Measurements from ENCODE around the gene GAPDH. TPM values are rescaled to one million over a fixed set of nuclear protein-coding genes. Genes with fewer than 3 reads are reported as not detected.
A peak's percentile ranks its signal among the peaks of the same experiment; 100 is the strongest.
"Not testable (repeated sequence)": the region's sequence is repeated elsewhere in the genome, so short reads cannot be mapped to it uniquely, and the experiment has no call there.

Gene GAPDH
- total RNA-seq, 1 donor from 2014 or later, result 1,145 TPM

- DNase-seq (ENCODE audit: low spot score); ATAC-seq: not testable (repeated sequence)
These were observed 23.9 kb downstream of the GAPDH start for GRCh38 chr12:6558014-6558760.

DNA sequence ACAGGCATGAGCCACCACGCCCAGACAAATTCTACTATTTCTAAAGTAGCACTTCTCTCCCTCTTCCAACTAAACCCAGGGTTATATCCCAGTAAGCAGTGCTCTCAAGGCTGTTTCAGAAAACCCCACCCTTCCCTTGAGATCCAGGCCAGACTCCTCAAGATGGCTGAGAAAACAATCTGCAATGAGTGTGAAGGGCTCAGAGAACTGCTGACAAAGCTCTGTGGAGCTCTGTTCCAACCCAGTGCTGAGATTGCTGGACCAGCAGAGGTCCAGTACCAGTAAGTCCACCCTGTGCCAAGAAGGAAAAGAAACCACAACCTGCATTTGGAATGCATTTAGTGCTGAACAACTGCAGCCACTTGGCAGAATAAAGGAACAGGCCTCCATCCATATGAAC, 25.2 kb downstream of the GAPDH start:
- no peak for ATAC-seq
- no peak for DNase-seq (ENCODE audit: low spot score)

GRCh38 chr12:6560501-6561205, 26.3 kb downstream of the GAPDH start:
- no peak for ATAC-seq
- DNase-seq (ENCODE audit: low spot score), result no peak

DNA sequence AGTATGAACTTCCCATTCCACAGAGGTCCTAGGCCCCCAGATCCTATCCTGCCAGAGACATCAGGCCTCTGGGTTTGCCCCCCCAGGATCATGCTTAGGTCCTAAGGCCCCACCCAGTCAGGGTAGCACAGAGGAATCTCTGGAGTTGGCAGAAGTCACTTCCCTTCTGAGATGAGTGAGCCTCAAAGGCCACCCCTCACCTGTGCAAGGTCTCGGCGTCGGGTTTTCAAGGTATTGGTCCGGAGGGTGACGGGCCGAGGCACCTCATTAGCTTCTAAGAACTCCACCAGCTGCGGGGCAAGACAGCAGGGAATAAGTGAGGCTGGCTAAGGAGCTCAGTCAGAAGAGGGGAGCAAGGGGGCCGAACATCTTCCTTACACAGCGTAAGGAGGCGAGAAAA, 28.6 kb downstream of the GAPDH start:
- DNase-seq (ENCODE audit: low spot score), result no peak
- no peak for ATAC-seq

DNA sequence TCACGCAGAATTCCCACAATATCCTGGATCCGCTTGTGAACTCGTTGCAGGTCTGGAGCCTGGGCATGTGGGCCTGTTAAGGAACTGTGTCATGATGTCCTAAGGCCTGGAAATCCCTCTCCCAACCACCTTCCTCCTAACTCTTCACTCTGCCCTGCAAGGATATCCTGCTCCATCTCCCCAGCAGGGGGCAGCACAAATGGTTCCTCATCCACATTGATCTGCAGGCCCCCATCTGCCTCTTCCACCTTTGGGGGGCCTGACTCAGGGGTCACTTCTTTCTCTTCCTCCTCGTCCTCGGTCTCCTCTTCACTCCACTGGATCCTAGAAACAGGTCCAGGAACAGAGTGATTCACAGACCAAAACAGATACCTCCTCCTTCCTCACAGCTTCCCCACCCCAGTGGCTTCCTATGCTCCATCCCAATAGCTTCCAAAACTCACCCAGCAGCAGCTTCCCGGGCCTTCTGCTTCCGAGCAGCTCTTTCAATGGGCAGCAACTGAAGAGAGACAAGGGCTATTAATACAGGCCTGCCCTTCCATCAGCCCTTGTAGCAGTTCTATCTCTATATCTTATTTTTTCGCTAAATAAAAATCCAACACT, 29.2 kb downstream of the GAPDH start:
- peak; percentile 45 for ATAC-seq

DNA sequence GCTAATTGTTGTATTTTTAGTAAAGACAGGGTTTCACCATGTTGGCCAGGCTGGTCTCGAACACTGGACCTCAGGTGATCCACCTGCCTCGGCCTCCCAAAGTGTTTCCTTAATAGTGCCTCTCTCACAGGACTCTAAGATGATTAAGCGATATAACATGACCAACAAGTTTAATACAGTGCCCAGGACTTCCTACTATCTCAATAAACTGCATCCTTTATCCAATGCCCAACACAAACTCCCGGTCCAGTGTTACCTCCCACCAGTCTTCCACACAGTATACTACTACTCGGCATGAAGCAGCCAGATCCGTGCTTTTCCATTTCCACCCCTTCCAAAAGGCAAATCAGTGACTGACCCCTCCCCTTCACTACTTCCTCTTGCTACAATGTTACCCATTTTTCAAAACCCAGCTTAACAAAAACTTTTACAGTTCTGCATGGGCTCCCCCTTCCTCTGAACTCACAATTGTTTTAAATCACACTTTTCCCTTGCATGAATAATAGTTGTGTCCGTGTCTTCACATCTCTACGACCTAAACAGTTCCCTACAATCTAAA, 32.9 kb downstream of the GAPDH start:
- ATAC-seq (no peak), DNase-seq (ENCODE audit: low spot score) (no peak)

More for the DNA sequence above, 29.2 kb downstream of the GAPDH start:
- DNase-seq (ENCODE audit: low spot score), result peak; percentile 52

- DNase-seq (ENCODE audit: low spot score) (no peak), ATAC-seq (no peak)
These were observed 35.0 kb downstream of the GAPDH start for GRCh38 chr12:6569312-6569711.

DNA sequence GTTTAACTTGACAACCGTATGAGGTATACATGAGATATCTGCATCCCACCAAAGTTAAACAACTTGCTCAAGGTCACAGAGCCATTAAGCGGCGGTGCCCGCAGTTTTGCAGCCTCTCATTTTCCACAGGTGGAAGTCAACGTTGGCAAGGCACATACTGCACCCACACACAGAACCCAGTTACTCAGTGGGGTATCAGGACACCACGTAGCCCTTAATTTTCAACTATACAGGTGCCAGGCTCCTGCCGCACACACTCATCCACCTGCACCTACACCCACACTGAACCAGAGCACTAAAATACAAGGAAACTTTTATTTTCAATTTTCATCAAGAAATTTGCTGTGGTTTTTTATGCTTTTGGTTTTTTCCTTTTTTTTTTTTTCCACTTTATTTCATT, 35.5 kb downstream of the GAPDH start:
- ATAC-seq (no peak), DNase-seq (ENCODE audit: low spot score) (no peak)

DNA sequence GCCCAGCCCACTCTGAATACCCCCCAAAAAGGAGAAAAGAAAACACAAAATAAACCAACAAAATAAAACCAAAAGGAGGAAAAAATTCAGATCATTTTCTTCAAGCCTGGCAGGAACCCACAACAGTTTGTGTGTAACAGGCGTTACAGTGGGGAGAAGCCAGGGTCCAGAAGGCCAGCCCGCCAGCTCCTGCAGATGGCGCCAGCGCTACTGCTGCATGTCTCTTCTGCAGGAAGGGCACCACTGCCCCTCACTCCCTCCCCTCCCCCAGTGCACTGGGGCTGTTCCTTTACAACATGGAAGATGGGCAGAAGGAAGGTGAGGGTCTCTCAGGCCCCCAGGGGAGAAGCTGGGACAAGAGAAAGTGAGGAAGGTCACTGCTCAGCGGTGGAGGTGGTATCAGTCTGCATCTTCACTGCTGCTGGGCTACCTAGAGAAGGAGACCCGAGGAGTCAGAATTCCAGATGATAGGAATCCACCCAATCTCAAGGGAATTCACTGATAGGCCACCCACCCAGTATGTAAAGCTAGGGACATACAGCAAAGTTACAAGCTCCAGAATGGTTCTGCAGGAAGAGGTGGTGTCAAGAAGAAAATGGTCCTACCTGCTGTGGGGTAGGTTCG, 36.1 kb downstream of the GAPDH start:
- DNase-seq (ENCODE audit: low spot score) (peak; percentile 58), ATAC-seq (peak; percentile 39)

DNA sequence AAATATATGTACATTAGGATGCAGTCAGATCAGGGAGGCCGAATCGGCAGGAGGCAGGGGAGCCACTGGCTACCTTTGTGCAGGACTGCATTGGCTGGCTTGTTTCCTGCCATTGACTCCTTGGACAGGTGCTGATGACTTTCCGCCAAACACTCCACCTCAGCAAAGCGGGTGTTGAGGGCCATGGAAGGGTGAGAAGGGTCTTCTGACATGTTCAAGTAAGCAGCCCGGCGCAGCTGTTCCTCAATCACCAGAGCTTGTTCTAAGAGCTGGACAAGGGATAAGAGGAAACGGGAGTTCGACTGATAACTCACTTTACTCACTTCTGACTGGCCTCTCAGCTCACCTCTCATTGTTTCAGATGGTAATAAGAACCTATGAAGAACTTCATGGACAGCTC, 38.7 kb downstream of the GAPDH start:
- no peak for DNase-seq (ENCODE audit: low spot score)
- no peak for ATAC-seq

DNA sequence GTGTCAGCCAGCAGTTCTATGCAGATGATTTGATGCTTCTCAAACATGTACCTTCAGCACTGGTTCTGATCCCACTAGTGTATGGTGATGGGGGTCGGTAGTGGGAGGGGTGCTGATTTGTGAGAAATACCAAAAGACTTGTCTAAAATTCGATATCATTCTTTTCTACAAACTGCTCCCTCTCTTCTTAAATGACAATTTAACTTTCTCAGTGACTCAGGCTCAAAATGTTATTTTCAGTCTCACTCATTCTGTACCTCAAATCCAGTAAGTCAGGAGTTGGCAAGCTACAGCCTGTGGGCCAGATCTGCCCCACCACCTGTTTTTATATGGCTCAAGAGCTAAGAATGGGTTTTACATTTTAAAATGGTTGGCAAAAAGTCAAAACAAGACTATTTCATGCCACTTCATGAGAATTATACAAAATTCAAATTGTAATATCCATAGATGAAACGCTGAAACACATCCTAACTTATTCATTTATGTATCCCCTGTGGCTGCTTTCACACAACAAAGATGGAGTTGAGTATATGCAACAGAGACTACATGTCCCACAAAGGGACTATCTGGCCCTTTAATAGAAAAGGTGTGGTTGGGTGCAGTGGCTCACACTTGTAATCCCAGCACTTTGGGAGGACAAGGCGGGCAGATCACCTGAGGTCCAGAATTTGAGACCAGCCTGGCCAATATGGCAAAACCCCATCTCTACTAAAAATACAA, 40.4 kb downstream of the GAPDH start:
- no peak for ATAC-seq

GRCh38 chr12:6575648-6576047, 41.3 kb downstream of the GAPDH start:
- peak; percentile 19 for ATAC-seq
- no peak for DNase-seq (ENCODE audit: low spot score)

More for the DNA sequence above, 40.4 kb downstream of the GAPDH start:
- DNase-seq (ENCODE audit: low spot score), result no peak

GRCh38 chr12:6582196-6582595, 47.9 kb downstream of the GAPDH start:
- ATAC-seq, result no peak
- DNase-seq (ENCODE audit: low spot score), result no peak

DNA sequence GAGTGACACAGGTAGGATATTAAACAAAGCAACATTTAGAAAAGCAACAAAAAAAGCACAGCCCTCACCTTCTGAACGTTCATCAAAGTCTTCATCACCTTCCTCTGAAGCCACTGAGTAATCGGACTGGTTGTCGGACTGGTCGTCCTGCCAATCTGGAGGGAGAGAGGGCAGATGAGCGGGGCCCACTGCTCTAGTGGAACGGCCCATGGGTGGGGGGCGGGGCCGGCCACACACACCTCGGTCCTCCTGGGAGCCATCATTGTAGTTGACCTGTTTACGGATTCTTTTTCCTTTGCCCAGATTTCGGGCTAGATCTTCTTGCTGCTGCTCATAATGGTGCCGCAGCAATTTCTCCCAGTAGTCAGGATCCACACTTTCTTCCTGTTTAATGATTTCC, 48.6 kb downstream of the GAPDH start:
- DNase-seq (ENCODE audit: low spot score), result no peak
- no peak for ATAC-seq

- DNase-seq (ENCODE audit: low spot score), result no peak
- no peak for ATAC-seq
These were observed 50.0 kb downstream of the GAPDH start for GRCh38 chr12:6584293-6584692.

DNA sequence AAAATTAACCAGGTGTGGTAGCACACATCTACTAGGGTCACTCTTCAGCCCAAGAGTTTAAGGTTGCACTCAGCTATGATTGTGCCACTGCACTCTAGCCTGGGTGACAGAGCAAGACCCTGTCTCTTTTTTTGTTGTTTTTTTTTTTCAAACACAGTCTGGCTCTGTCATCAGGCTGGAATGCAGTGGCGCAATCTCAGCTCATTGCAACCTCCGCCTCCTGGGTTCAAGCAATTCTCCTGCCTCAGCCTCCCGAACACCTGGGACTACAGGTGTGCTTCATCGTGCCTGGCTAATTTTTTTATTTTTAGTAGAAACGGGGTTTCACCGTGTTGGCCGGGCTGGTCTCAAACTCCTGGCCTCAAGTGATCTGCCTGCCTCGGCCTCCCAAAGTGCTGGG, 52.3 kb downstream of the GAPDH start:
- not testable (repeated sequence) for DNase-seq (ENCODE audit: low spot score)

More for the DNA sequence above, 52.3 kb downstream of the GAPDH start:
- not testable (repeated sequence) for ATAC-seq
